Body of pancreas (tissue), 4 donors: Measurements from ENCODE around the gene WFIKKN2. TPM values are rescaled to one million over a fixed set of nuclear protein-coding genes. Genes with fewer than 3 reads are reported as not detected.
A peak's percentile ranks its signal among the peaks of the same experiment; 100 is the strongest.

Experiments used
- ATAC-seq: fragments of 150-250 bp; one replicate; pipeline ENCODE4 v1.9.1; 2016
- DNase-seq, 4 donors: peaks; one replicate each; pipeline ENCODE4 v3.0.0-alpha.2; 2019
- H3K27ac ChIP-seq, 4 donors: fragments of 200-600 bp; sonication (generic); 1 replicate in 3 of 4; 2 replicates in 1 of 4; pipeline versions ENCODE4 v1.5.1 to v1.6.1; 2016 to 2019; ENCODE audit warnings: mild to moderate bottlenecking in 1 of 4, mixed read lengths in 1 of 4, moderate library complexity in 1 of 4
- H3K27me3 ChIP-seq, 2 donors: fragments of 200-600 bp; sonication (generic); one replicate each; pipeline ENCODE4 v1.6.0; 2016; ENCODE audit warnings: mild to moderate bottlenecking in 1 of 2
- H3K36me3 ChIP-seq, 2 donors: fragments of 200-600 bp; sonication (generic); replicated peaks in 1 of 2; 2 replicates each; pipeline ENCODE4 v1.5.1; 2016; ENCODE audit warnings: low read depth in 2 of 2; ENCODE audit not compliant: insufficient read depth in 1 of 2
- H3K4me1 ChIP-seq: fragments of 200-600 bp; sonication (generic); one replicate; pipeline ENCODE4 v1.6.0; 2016
- H3K4me3 ChIP-seq, 2 donors: fragments of 200-600 bp; sonication (generic); 1 replicate in 1 of 2; 2 replicates in 1 of 2; pipeline ENCODE4 v1.5.1; 2016 to 2019
- H3K9me3 ChIP-seq, 3 donors: fragments of 200-600 bp; sonication (generic); 1 replicate in 2 of 3; 2 replicates in 1 of 3; pipeline ENCODE4 v1.5.1; 2016
- CTCF ChIP-seq, 7 experiments: fragments of 450-650 bp in 4 of 7; fragments of 200-600 bp in 3 of 7; sonication (generic) in 3 of 7; IDR thresholded peaks; one replicate each; pipeline ENCODE4 v1.5.1; 2016 to 2019; ENCODE audit warnings: antibody characterized with exemption in 7 of 7
- POLR2A ChIP-seq, 3 donors: fragments of 450-650 bp; IDR thresholded peaks; one replicate each; pipeline ENCODE4 v1.6.1; 2016; ENCODE audit warnings: antibody characterized with exemption in 3 of 3, mild to moderate bottlenecking in 2 of 3
- WGBS, 2 donors: methylation state at CpG; one replicate each; pipeline ENCODE4 v1.1.5; 2017; 5-methylcytosine and 5-hydroxymethylcytosine counted together
- intact Hi-C: fragments of 100-400 bp; cut with DNase I; formaldehyde crosslinking; loops from one replicate; pipeline ENCODE4 v1.15.1; 2023
- total RNA-seq, 2 donors: library from RNA; depleted of rRNA; stranded (reverse); fragments of >200 nt; gene quantifications; one replicate each; pipeline ENCODE4 v1.1.0, GENCODE V29; 2016

Gene WFIKKN2
- total RNA-seq, 2 donors from 2014 or later: 0.26 to 0.66 TPM

- Histone ChIP-seq H3K27me3 (no peaks in the 10 kb centered on the region), H3K36me3 (no peaks in the 10 kb centered on the region), H3K4me1 (peaks cover 26% of the 10 kb centered on the region), H3K4me3 (no peak overlapping the region), H3K9me3 (no peaks in the 10 kb centered on the region), H3K27ac (no peak overlapping the region)
- WGBS, 2 donors: 70 to 77% methylated on average over 2 of the region's 2 CpGs
- TF ChIP-seq CTCF (IDR thresholded peaks at IDR 0.05) (no peak), POLR2A (IDR thresholded peaks at IDR 0.05) (no peak)
- no peak for ATAC-seq
- intact Hi-C loops: no loop called here
- DNase-seq: no peak
Measured at GRCh38 chr17:50881182-50881581, 45.8 kb downstream of the WFIKKN2 start.

- ATAC-seq (no peak), DNase-seq (no peak)
- no peaks in the 10 kb centered on the region for H3K36me3 ChIP-seq
- H3K4me1 ChIP-seq: peaks cover 26% of the 10 kb centered on the region
- H3K4me3 ChIP-seq: no peak overlapping the region
- peak overlapping the region in 3 of 4 donors; percentile 14 to 72 (median 44) for H3K27ac ChIP-seq
- no peaks in the 10 kb centered on the region for H3K9me3 ChIP-seq
- WGBS, 2 donors: 85 to 89% methylated on average over 7 of the region's 7 CpGs
- TF ChIP-seq POLR2A (IDR thresholded peaks at IDR 0.05): no peak
- TF ChIP-seq CTCF (IDR thresholded peaks at IDR 0.05): no peak
- no peaks in the 10 kb centered on the region for H3K27me3 ChIP-seq
- intact Hi-C loops: no loop called here
Measured at GRCh38 chr17:50882851-50883250, 47.5 kb downstream of the WFIKKN2 start.

- no peaks in the 10 kb centered on the region for H3K27me3 ChIP-seq
- H3K27ac ChIP-seq: peak overlapping the region; percentile 53 to 88 (median 78)
- no peaks in the 10 kb centered on the region for H3K9me3 ChIP-seq
- peaks cover 26% of the 10 kb centered on the region for H3K4me1 ChIP-seq
- no peaks in the 10 kb centered on the region for H3K36me3 ChIP-seq
- intact Hi-C loops: no loop called here
- TF ChIP-seq CTCF (IDR thresholded peaks at IDR 0.05) (no peak), POLR2A (IDR thresholded peaks at IDR 0.05) (no peak)
- WGBS, 2 donors: 49 to 66% methylated on average over 5 of the region's 5 CpGs
- DNase-seq (peak in 3 of 4 donors; percentile 38 to 59 (median 45)), ATAC-seq (peak; percentile 58)
- H3K4me3 ChIP-seq: no peak overlapping the region
Measured at GRCh38 chr17:50883850-50884438, 48.6 kb downstream of the WFIKKN2 start.

- WGBS, 2 donors: 43 to 55% methylated on average over 7 to 8 of the region's 8 CpGs
- DNase-seq: peak; percentile 61 to 84 (median 73)
Measured at GRCh38 chr17:50884439-50885311, 49.3 kb downstream of the WFIKKN2 start.

More at GRCh38 chr17:50884439-50885311, 49.3 kb downstream of the WFIKKN2 start:
- H3K27ac ChIP-seq: peak overlapping the region; percentile 53 to 88 (median 78)
- H3K4me3 ChIP-seq: no peak overlapping the region
- H3K9me3 ChIP-seq: no peaks in the 10 kb centered on the region
- intact Hi-C loops: no loop called here
- no peaks in the 10 kb centered on the region for H3K27me3 ChIP-seq
- H3K36me3 ChIP-seq: no peaks in the 10 kb centered on the region
- no peak for TF ChIP-seq CTCF (IDR thresholded peaks at IDR 0.05)
- TF ChIP-seq POLR2A (IDR thresholded peaks at IDR 0.05): peak; percentile 29 to 73 (median 65)
- H3K4me1 ChIP-seq: peaks cover 31% of the 10 kb centered on the region
- ATAC-seq: peak; percentile 94
